HG02973 (cell line): Measurements from ENCODE around the gene PRRG3.
"Not testable (repeated sequence)": the region's sequence is repeated elsewhere in the genome, so short reads cannot be mapped to it uniquely, and the experiment has no call there.

Source experiments
- ATAC-seq: cut with Tn5 transposase; IDR thresholded peaks from one replicate; pipeline ENCODE4 v1.9.1; 2021; ENCODE audit warnings: moderate library complexity; ENCODE audit not compliant: unreplicated experiment

PRRG3 gene

DNA sequence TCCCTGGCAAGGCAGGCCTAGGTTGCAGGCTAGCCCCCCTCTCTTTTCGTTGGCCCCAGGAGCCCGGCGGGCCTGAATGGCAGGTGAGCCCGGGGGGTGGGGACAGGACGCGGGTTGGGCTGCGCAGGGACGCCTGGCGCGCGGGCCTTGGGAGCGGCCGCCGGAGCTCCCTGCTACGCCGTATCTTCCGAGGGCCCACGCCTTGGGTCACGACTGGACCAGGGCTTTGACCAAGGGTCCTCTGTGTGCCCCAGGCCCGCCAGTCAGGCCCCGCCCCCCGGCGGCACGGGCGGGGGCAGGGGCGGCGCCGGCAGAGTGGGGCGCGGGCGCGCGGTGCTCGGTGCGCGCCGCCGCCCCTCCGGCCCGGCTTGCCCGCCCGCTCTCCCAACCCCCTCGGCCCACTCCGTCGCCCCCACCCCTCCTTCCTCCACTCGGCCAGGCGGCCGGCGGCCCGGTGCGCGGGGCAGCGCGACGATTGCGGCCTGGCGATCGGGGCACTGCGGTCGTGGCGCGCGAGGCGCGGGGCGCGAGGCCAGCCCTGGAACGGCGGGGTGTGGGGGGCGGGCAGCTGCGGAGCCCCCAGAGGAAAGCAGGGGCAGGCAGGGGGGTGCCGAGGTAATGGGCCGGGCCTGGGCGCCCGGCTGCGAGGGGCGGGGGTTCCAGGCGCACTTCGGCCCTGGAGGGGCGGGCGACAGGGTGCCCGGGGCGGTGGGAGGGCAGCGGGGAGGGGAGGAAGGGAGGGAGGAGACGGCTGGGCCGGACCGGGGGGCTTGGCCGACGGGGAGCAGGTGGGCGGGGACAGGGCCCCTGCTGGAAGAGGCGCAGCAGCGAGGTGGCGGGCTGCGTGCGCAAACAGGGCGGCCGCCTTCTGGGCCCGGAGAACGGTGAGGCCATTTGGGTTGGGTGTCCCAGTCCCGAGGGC is at the start of gene PRRG3:
Gene PRRG3 (plus strand): TSS at position 798 of the 922 bp plus-strand sequence. CDS start 3,357 bp downstream, outside the sequence.
- no peak for ATAC-seq

DNA sequence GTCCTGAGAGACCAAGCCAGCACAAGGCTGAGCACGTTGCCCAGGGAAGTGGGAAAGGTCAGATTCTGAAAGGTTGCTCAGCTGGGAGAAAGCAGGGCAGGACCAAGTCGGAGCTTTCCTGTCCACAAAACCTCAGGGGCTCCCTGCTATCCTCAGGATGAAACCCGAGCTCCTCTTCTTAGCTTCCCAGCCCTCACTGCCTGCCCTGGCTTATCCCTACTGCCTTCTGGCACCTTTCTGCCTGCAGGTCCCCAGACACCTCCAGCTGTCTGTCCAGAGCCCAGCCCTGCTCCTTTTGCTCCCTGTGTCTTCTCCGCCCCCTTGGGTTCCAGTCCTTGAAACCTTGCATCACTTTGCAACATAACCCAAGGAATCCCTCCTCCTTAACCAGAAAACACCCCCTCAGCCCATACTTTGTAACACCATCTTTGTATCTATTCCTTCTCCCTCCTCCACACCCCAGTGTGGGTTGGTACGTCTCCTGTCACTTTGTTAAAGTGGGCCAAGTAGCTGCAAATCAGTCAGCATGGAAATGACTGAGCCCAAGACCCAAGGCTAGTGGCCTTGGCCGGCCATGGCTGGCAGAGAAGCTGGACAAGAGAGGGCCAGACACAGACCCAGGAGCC is 20.0 kb upstream of the PRRG3 start:
- ATAC-seq, result no peak

DNA sequence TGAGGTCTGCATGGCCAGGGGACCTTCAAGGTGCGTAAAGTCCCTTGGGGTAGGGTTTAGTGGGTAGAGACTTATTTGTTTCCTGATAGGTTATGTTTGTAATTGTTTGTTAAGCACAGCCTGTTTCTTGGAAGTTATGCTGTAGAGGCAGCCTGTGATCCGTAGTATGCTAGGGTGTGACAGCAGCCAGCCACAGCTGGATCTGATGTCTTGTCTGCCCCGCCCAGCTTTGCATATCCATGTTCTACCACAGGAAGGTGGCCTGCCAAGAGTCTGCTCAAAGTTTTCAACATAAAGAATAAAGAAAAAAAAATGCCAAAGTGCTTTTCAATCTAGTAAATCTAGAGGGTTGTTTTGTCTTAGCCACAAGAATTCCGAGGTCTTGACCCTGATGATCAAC is 19.1 kb upstream of the PRRG3 start:
- ATAC-seq, result no peak

DNA sequence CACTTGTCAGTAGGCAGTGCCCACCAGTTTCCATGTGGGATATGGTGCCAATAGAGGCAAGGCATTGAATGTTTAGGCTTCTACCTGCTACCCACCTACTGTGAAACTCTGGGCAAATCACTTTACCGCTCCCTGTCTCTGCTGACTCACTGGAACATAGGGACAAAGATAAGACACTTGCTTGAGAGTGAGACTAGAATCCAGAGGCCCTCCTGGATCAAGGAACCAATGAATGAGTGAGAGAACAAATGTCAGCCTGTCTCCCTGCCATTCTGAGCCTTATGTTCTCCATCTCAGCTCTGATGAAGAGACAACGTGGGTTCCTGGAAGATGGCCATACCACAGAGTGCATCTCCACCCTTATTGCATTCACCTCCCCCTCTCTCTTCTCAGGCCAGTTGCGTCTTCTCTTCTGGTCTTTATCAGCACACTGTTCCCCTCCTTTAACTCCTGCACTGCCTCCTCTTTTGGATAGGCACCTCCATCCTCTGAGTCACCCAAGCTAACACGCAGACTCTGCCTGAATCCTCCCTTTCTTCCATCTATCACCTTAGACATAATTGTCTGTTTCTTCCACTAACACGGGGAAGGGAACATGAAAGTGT is 15.4 kb upstream of the PRRG3 start:
- no peak for ATAC-seq

GRCh38 chrX:151680805-151681204 is 14.5 kb upstream of the PRRG3 start:
- ATAC-seq, result peak; percentile 82

GRCh38 chrX:151687635-151688034 is 7.6 kb upstream of the PRRG3 start:
- no peak for ATAC-seq

DNA sequence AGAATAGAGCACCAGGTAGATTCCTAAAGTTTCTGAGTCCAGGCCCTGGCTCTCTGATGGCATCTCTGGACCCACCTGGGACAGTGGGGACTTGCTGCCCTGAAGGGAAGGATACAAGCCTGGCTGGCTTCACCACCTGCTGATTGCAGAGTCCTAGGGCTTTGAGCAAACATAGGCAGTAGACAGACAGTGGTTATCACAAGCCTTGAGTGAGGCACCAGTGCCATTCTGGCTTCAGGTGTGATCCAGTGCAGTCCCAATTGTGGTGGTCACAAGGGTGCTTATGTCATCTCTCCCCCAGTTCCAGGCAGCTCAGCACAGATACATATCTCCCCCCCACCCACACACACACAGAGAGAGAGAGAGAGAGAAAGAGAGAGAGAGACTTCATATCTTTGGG is 6.6 kb upstream of the PRRG3 start:
- no peak for ATAC-seq

GRCh38 chrX:151692825-151693224 is 2.4 kb upstream of the PRRG3 start:
- no peak for ATAC-seq

DNA sequence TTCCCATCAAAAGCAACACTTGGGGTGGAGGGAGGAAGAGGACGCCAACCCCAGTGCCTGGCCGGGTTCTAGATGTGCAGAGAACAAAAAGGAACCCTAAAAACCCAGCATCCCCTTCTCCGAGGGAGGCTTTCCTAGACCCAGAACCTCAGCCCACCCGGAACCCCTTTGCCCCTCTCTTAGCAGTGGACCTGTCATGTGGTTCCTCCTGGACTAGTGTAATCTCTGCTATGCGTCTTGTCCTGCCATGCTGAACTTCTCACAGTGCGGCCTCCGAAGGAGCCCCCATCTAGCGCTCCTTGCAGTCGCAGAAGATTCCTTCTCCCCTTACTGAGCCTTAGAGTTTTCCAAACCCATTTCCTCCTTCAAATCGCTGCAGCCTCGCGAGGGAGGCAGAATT is 1.1 kb upstream of the PRRG3 start:
- ATAC-seq, result no peak

DNA sequence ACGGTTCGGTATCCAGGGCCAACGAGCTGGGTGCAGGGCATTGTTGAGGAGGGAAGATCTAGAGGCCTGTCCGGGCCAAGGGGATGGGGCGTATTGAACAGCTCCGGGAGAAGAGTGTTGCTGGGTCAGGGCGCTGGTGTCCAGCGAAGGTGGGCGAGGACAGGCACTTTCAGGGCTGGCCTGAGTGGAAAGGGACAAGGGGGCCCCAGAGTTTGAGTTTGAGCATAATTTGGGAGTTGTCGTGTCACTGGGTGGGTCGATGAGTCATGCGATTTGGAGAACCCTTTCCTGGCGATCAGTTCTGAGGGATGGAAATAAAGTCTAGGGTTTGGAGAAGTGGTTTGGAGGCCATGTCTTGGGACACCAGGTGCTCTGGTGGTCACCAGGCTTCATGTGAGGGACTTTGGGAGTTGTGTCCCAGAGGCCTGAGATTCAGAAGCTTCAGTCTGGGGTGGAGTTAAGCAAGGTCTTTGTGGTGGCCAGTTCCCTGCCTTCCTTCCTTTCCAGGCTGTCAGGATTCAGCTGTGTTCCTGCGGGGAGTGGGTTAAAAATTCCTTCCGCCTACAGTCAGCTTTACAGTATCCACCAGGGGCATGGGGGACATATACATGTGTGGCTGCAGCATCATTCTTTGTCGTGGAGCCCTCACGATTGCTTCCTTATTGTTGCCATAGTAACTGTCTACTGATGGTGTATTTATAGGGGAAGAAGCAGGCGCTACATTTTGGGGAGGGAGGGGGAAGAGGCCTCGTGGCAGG is 504 bp downstream of the PRRG3 start:
- no peak for ATAC-seq

- not testable (repeated sequence) for ATAC-seq
These were observed 1.8 kb downstream of the PRRG3 start for GRCh38 chrX:151697082-151697481.

GRCh38 chrX:151697522-151697921 is 2.3 kb downstream of the PRRG3 start:
- ATAC-seq, result no peak

DNA sequence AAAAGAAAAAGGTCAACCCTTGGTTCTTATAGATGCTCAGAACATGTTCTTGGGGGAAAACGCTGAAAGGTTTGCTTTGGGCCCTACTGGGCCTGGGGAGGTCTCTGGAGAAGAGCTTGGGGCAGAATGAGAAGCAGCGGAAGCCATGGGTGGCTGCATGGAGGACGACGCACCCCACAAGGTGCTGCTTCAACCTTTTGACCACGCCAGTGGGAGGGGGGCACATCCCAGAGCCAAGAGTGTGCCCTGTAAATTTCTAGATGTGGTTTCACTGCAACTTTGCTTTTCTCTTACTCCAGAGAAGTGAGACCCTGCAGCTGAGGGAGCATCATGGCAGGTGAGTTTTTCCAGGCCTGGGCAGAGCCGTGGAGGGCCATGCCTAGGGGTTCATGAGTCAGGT is 3.2 kb downstream of the PRRG3 start:
- ATAC-seq, result no peak

DNA sequence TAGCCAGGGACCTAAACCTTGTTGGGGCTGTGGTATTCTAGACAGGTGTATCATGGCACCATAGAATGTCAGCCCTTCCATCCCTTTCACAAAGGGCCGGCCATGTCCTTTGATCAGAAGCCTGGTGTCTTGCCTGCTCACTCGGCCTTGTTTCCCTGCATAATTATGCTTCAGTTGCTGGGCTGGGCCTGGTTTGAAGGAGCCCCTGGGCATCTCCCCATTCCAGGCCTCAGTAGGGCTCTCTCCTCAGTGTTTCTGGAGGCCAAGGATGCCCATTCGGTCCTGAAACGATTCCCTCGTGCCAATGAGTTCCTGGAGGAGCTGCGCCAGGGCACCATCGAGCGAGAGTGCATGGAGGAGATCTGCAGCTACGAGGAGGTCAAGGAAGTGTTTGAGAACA is 4.5 kb downstream of the PRRG3 start:
- no peak for ATAC-seq

GRCh38 chrX:151700581-151700980 is 5.3 kb downstream of the PRRG3 start:
- no peak for ATAC-seq

DNA sequence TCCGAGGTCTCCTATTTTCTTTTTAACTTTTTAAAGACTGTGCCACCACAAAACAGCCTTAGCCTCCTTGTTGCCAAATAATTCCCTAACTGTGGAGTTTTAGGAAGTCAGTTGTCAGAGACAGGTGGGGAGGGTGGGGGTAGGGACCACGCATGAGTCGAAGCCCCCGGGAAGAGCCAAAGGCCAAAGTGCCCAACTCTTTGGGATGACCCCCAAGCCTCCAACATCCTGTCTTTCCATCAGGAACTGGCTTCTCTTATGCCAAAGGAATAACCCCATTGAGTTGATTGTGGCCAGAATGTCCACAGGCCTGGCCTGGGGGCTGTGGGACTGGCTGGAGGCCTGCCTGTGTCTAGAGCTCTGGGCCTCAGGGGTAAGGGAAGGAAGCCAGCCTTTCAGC is 5.8 kb downstream of the PRRG3 start:
- ATAC-seq, result no peak

- ATAC-seq, result no peak
These were observed 6.3 kb downstream of the PRRG3 start for GRCh38 chrX:151701531-151701930.

DNA sequence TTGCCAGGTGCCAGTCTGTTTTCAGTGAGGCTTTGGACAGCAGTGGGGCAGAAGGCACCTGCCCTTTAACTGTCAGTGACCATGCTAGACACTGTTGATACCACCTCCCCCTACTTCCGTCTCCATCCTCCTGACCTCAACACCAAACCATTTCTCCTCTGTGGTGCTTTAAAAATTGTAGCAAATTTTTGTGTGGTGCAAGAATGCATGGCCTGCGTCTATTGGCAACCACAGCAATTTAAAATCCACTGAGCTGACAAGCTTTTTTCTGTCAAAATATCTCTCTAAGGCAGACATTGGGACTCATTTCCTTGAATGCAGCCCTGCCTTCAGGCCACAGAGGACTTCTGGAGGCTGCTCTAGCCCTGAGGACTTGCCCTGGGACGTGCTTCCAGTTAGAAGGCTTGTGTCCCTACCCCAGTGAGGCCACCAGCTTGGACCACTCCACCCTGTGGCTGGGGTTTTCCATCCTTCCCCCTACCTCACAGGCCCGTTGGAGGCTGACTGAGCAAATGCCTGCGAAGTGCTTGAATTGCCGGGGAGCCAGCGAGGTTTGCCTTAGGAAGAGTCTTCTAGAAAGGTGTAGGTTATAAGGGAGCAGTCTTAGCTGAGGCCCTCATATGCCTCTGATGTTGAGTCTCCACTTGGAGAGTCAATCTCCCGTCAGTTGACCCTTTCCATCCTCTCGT is 6.9 kb downstream of the PRRG3 start:
- ATAC-seq, result no peak

DNA sequence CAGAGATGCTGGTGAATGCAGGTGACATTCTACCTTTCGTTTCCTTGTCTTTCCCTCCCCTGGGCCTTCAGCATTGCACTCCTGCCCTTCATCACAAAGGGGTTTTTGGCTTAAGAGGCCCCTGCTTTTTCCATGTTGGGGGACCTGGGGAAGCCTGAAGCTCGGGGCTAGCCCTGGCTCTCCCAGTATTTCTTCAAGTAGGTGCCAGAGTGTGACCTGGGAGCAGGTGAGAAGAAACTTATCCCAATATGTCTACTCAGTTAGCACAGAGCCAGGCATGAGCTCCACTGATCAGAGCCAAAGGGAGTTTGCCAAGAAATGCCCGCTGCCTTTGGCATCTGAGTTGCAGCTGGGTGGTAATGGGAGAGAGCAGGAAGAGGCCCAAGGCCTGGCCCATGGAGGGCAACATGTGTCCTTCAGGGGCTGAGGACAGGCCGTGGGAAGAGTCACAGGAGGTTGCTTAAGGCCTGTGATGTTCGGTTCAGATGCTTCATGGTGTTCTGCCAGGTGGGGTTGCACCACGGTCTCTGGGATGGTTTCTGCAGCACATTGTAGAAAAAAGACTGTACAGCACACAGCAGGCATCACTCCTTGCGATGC is 7.6 kb downstream of the PRRG3 start:
- no peak for ATAC-seq

- no peak for ATAC-seq
These were observed 8.2 kb downstream of the PRRG3 start for GRCh38 chrX:151703487-151703886.
